ENCODE data around the gene RHBDL1. TPM values are rescaled to one million over a fixed set of nuclear protein-coding genes. Genes with fewer than 3 reads are reported as not detected.
A peak's percentile ranks its signal among the peaks of the same experiment; 100 is the strongest.

The RHBDL1 gene
- total and polyA plus RNA-seq, 9 of the 15 experiments (the other 6 are each of a cell fraction or from before 2014, with no cell fraction given), result 0.03 to 5.6 (median 1.3) TPM; not detected in 1

DNA sequence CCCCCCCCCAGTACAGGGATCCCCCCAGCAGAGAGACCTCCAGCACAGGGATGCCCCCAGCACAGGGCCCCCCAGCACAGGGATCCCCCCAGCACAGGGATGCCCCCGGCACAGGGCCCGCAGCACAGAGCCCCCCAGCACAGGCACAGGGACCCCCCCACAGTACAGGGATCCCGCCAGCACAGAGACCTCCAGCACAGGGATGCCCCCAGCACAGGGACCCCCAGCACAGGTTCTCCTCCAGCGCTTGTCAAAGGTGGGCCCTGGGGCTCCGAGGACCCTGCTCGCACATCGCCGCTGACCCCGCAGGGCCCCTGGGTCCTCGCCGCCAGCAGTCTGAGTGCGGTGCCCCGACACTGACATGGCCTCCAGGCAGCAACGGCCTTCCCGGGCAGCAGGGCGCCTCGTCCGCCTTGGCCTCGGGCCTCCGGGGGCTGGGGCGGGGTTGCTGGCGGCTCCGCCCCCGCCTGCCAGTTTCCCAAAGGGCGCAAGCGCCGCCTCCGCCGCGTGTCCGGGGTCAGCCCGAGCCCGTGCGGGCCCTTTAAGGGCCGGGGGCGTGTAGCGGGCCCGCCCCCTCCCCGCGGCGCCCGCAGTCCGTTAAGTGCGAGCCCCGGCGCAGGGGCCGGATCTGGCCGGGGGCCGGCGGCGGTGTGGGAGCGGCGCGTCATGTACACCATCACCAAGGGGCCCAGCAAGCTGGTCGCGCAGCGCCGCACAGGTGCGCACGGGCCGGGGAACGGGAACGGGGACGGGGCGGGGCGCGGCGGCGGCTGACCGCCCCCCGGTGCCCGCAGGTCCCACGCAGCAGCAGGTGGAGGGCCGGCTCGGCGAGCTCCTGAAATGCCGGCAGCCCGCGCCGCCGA, 33.9 kb upstream of the RHBDL1 start, which contains the start of gene MCRIP2 (continued):
- TF ChIP-seq, protein P1, sequence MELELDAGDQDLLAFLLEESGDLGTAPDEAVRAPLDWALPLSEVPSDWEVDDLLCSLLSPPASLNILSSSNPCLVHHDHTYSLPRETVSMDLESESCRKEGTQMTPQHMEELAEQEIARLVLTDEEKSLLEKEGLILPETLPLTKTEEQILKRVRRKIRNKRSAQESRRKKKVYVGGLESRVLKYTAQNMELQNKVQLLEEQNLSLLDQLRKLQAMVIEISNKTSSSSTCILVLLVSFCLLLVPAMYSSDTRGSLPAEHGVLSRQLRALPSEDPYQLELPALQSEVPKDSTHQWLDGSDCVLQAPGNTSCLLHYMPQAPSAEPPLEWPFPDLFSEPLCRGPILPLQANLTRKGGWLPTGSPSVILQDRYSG (tag; conservative IDR thresholded peaks at IDR 0.05; ENCODE audit: low read depth), result no peak
- TF ChIP-seq PRPF4 (IDR thresholded peaks at IDR 0.05; ENCODE audit: insufficient read depth, low read depth, low read length, poor library complexity, severe bottlenecking) (no peak), RFX1 (IDR thresholded peaks at IDR 0.05) (no peak), SIN3A (IDR thresholded peaks at IDR 0.05; ENCODE audit: borderline replicate concordance in 2 of 2, control insufficient read depth in 1 of 2, low read depth in 2 of 2, low read length in 2 of 2) (peak in 1 of 2 experiments; percentile 74; a peak in 1 of 4 replicates), BRD9 (IDR thresholded peaks at IDR 0.05; ENCODE audit: low read depth, partially characterized antibody) (no peak), PTRF (tag; IDR thresholded peaks at IDR 0.05) (no peak), SRSF7 (optimal IDR thresholded peaks at IDR 0.05; ENCODE audit: low read depth, low read length) (no peak), PCBP2 (IDR thresholded peaks at IDR 0.05; ENCODE audit: low read depth, low read length, poor library complexity, severe bottlenecking) (no peak), ZNF174 (CRISPR knock-in tag; IDR thresholded peaks at IDR 0.05) (no peak), SPI1 (IDR thresholded peaks at IDR 0.05; ENCODE audit: borderline replicate concordance, low read depth, low read length) (no peak), FOSL1 (tag; conservative IDR thresholded peaks at IDR 0.05) (no peak), NFIX (CRISPR knock-in tag; IDR thresholded peaks at IDR 0.05; ENCODE audit: low read depth) (no peak), GATAD2A (IDR thresholded peaks at IDR 0.05) (no peak), SREBF2 (CRISPR knock-in tag; IDR thresholded peaks at IDR 0.05) (no peak), CHD2 (IDR thresholded peaks at IDR 0.05; ENCODE audit: low read depth, low read length) (no peak), HIVEP1 (CRISPR knock-in tag; IDR thresholded peaks at IDR 0.05) (no peak), ZNF695 (CRISPR knock-in tag; IDR thresholded peaks at IDR 0.05) (no peak), PML (IDR thresholded peaks at IDR 0.05; ENCODE audit: low read length) (no peak; the same call in 1 of the 2 replicates)
- TF ChIP-seq, protein P2, sequence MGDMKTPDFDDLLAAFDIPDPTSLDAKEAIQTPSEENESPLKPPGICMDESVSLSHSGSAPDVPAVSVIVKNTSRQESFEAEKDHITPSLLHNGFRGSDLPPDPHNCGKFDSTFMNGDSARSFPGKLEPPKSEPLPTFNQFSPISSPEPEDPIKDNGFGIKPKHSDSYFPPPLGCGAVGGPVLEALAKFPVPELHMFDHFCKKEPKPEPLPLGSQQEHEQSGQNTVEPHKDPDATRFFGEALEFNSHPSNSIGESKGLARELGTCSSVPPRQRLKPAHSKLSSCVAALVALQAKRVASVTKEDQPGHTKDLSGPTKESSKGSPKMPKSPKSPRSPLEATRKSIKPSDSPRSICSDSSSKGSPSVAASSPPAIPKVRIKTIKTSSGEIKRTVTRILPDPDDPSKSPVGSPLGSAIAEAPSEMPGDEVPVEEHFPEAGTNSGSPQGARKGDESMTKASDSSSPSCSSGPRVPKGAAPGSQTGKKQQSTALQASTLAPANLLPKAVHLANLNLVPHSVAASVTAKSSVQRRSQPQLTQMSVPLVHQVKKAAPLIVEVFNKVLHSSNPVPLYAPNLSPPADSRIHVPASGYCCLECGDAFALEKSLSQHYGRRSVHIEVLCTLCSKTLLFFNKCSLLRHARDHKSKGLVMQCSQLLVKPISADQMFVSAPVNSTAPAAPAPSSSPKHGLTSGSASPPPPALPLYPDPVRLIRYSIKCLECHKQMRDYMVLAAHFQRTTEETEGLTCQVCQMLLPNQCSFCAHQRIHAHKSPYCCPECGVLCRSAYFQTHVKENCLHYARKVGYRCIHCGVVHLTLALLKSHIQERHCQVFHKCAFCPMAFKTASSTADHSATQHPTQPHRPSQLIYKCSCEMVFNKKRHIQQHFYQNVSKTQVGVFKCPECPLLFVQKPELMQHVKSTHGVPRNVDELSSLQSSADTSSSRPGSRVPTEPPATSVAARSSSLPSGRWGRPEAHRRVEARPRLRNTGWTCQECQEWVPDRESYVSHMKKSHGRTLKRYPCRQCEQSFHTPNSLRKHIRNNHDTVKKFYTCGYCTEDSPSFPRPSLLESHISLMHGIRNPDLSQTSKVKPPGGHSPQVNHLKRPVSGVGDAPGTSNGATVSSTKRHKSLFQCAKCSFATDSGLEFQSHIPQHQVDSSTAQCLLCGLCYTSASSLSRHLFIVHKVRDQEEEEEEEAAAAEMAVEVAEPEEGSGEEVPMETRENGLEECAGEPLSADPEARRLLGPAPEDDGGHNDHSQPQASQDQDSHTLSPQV (IDR thresholded peaks at IDR 0.05), result peak; percentile 2; the same call in 1 of the 2 replicates
- TF ChIP-seq, protein P3, sequence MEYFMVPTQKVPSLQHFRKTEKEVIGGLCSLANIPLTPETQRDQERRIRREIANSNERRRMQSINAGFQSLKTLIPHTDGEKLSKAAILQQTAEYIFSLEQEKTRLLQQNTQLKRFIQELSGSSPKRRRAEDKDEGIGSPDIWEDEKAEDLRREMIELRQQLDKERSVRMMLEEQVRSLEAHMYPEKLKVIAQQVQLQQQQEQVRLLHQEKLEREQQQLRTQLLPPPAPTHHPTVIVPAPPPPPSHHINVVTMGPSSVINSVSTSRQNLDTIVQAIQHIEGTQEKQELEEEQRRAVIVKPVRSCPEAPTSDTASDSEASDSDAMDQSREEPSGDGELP (CRISPR knock-in tag; IDR thresholded peaks at IDR 0.05; ENCODE audit: borderline replicate concordance), result peak; percentile 51; the same call in 1 of the 2 replicates
- TF ChIP-seq, protein P4, sequence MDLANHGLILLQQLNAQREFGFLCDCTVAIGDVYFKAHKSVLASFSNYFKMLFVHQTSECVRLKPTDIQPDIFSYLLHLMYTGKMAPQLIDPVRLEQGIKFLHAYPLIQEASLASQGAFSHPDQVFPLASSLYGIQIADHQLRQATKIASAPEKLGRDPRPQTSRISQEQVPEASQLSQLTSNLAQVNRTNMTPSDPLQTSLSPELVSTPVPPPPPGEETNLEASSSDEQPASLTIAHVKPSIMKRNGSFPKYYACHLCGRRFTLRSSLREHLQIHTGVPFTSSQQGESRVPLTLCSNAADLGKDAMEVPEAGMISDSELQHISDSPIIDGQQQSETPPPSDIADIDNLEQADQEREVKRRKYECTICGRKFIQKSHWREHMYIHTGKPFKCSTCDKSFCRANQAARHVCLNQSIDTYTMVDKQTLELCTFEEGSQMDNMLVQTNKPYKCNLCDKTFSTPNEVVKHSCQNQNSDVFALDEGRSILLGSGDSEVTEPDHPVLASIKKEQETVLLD (IDR thresholded peaks at IDR 0.05), result no peak

Data from K562 (cell line).